GM23338 (cell line): ENCODE measurements around the gene LMF1.

Experiments used
- CTCF ChIP-seq, 2 experiments: fragments of 200-600 bp in 1 of 2; sonication (generic) in 1 of 2; conservative IDR thresholded peaks; 2 replicates each; pipeline versions ENCODE4 v1.5.1 to v1.6.1; 2016 to 2017; ENCODE audit warnings: antibody characterized with exemption in 2 of 2, low read depth in 2 of 2, mild to moderate bottlenecking in 2 of 2, moderate library complexity in 1 of 2
- POLR2AphosphoS5 ChIP-seq: IDR thresholded peaks from 2 replicates; pipeline ENCODE4 v1.6.1; 2016; ENCODE audit warnings: antibody characterized with exemption, low read depth
- REST ChIP-seq: IDR thresholded peaks from one replicate; pipeline ENCODE4 v1.6.1; 2018; ENCODE audit warnings: antibody characterized with exemption; ENCODE audit not compliant: unreplicated experiment

- TF ChIP-seq CTCF (conservative IDR thresholded peaks at IDR 0.05; ENCODE audit: low read depth in 2 of 2): no peak
- TF ChIP-seq REST: no peak
- no peak for TF ChIP-seq POLR2AphosphoS5
These were observed 93.3 kb downstream of the LMF1 start for GRCh38 chr16:877242-878071.
